ENCODE results near the gene GRPEL2.

Gene GRPEL2

GRCh38 chr5:149345147-149345891 is at the start of gene GRPEL2:
Gene GRPEL2 (plus strand): TSS chr5:149345499. CDS start chr5:149345540, 41 bp downstream.
- DNase-seq: peak; percentile 99

- no peak for DNase-seq
These were observed 47.8 kb upstream of the GRPEL2 start for GRCh38 chr5:149297340-149298025.

GRCh38 chr5:149298163-149298562 is 47.1 kb upstream of the GRPEL2 start:
- DNase-seq: peak; percentile 17

GRCh38 chr5:149298842-149299404 is 46.4 kb upstream of the GRPEL2 start:
- DNase-seq: peak; percentile 86

- peak; percentile 19 for DNase-seq
These were observed 45.7 kb upstream of the GRPEL2 start for GRCh38 chr5:149299451-149300054.

- no peak for DNase-seq
These were observed 44.9 kb upstream of the GRPEL2 start for GRCh38 chr5:149300441-149300840.

GRCh38 chr5:149301049-149301743 is 44.1 kb upstream of the GRPEL2 start:
- no peak for DNase-seq

GRCh38 chr5:149301744-149302380 is 43.4 kb upstream of the GRPEL2 start:
- DNase-seq: no peak

- peak; percentile 25 for DNase-seq
These were observed 42.7 kb upstream of the GRPEL2 start for GRCh38 chr5:149302641-149303040.

GRCh38 chr5:149303210-149303609 is 42.1 kb upstream of the GRPEL2 start:
- DNase-seq: no peak

- no peak for DNase-seq
These were observed 40.9 kb upstream of the GRPEL2 start for GRCh38 chr5:149304195-149305078.

- DNase-seq: no peak
These were observed 35.9 kb upstream of the GRPEL2 start for GRCh38 chr5:149309354-149309753.

- no peak for DNase-seq
These were observed 34.8 kb upstream of the GRPEL2 start for GRCh38 chr5:149310488-149310887.

- DNase-seq: peak; percentile 54
These were observed 34.2 kb upstream of the GRPEL2 start for GRCh38 chr5:149310947-149311658.

- DNase-seq: no peak
These were observed 32.0 kb upstream of the GRPEL2 start for GRCh38 chr5:149313151-149313841.

GRCh38 chr5:149314571-149315111 is 30.7 kb upstream of the GRPEL2 start:
- DNase-seq: no peak

- no peak for DNase-seq
These were observed 29.5 kb upstream of the GRPEL2 start for GRCh38 chr5:149315753-149316152.

- peak; percentile 76 for DNase-seq
These were observed 27.8 kb upstream of the GRPEL2 start for GRCh38 chr5:149317281-149318048.

GRCh38 chr5:149319174-149319573 is 26.1 kb upstream of the GRPEL2 start:
- no peak for DNase-seq
